GM19351 (cell line): ENCODE measurements around the gene ERC1.
"Not testable (repeated sequence)": the region's sequence is repeated elsewhere in the genome, so short reads cannot be mapped to it uniquely, and the experiment has no call there.

Experiments used
- ATAC-seq: cut with Tn5 transposase; IDR thresholded peaks from one replicate; pipeline ENCODE4 v1.9.1; 2021; ENCODE audit warnings: mild to moderate bottlenecking, moderate library complexity; ENCODE audit not compliant: unreplicated experiment

Gene ERC1

DNA sequence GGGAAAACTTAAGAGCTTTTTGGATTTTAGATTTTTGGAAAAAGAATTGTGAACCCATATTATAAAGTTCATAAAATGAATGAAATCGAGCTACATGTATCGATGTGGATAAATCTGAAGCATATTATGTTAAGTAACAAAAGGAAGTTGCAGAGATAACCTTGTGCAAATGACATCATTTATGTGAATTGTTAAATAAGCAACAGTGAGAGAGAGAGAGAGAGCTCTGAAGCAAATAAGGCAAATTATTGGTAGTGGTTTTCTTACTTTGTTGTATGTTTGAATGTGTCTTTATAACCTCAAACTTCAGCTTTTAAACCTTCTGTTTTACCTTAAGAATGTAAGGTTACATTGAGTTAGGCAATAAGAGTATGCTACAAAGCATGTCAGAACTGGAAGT, 78.8 kb downstream of the ERC1 start:
- ATAC-seq, result no peak

DNA sequence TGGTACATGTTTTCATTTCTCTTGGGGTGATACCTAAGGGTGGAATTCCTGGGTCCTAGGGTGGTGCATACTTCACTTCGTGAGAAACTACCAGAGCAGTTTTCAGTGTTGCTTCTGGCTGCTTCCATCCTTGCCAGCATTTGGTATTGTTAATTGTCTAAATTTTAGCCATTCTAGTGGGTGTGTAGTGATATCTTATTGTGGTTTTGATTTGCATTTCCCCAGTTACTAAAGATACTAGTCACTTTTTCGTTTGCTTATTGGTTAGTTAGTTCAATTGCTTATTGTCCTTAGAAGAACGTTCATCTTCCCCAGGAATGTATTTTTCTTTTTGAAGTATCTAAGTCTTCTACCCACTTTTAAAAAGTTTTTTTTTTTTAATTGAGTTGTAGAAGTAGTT, 80.2 kb downstream of the ERC1 start:
- no peak for ATAC-seq

DNA sequence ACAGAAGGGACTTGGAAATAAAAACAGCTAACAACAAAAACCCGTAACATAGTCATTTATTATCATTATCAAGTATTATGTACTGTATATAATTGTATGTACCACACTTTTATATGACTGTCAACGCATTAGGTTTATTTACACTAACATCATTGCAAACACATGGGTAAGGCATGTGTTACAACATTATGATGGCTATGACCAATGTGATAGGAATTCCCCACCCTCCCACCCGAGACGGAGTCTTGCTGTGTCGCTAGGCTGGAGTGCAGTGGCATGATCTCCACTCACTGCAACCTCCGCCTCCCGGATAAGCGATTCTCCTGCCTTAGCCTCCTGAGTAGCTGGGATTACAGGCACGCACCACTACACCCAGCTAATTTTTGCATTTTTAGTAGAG, 82.6 kb downstream of the ERC1 start:
- ATAC-seq, result no peak

DNA sequence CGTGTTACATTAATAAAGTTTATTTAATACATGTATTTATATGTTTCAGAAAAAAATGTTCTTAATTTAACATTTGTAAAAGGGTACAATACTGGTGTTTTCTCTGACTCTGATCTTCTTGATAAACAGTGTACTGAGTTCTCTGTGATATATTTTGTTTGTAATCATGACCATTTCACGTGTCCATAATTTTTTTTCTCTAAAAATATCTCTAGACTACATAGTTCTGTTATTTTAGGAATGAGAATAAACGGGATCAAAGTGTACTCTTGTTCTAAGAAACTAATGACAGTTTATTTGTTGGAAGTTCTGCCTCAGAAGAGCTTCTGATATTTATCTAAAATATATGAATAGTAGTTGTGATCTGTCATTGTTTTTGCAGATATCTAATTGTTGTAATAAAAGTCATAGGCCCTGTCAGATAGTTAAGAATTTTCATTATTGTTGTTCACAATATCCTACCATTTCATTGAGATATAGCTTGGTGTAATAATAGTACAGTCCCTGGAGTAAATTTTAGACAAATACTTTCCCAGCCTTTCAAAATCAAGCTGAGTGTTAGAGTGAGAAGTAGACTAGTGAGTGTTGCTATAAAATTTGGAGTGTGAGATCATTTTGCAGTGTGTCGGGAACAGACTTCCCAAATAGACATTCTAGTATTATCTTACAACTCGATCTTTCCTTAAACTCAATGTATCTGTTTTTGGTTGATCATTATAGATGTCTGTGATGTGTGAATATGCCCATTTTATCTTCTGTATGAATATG, 86.2 kb downstream of the ERC1 start:
- ATAC-seq, result no peak

DNA sequence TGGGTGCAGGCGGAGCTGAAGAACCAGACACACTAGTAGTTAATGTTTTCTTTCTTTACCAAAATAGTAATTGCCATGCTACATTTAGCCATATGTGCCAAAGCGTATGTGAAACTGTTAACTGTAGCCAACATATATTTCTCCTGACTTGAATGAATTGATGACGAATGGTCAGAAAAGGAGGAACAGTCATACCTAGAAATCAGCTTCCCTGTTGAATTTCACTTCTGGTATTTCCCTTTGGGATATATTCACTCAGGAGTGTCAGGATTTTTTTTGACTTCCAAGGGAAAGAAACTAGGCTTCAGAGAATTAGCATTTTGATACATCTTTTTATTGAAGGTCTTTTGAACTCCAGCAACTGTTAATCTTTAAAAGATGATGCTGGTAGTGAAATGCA, 87.0 kb downstream of the ERC1 start:
- ATAC-seq, result no peak

DNA sequence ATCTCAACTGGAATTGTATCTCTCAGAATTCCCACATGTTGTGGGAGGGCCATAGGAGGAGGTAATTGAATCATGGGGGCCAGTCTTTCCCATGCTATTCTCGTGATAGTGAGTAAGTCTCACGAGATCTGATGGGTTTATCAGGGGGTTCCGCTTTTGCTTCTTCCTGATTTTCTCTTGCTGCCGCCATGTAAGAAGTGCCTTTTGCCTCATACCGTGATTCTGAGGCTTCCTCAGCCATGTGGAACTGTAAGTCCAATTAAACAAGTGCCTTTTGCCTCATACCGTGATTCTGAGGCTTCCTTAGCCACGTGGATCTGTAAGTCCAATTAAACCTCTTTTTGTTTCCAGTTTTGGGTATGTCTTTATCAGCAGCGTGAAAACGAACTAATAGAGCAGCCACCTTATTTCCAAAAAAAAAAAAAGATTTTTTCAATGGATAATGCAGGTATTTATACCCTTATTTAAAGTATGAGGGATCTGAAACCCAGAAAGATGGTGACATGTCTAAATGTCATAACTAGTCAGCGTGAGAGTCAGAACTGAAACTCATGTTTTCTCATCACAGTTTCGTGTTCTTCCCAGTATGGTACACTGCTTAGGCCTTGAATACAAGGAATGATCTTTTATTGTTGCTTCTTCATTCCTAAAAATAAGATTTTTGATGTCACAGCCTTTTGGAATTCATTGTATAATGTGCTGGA, 89.6 kb downstream of the ERC1 start:
- no peak for ATAC-seq

DNA sequence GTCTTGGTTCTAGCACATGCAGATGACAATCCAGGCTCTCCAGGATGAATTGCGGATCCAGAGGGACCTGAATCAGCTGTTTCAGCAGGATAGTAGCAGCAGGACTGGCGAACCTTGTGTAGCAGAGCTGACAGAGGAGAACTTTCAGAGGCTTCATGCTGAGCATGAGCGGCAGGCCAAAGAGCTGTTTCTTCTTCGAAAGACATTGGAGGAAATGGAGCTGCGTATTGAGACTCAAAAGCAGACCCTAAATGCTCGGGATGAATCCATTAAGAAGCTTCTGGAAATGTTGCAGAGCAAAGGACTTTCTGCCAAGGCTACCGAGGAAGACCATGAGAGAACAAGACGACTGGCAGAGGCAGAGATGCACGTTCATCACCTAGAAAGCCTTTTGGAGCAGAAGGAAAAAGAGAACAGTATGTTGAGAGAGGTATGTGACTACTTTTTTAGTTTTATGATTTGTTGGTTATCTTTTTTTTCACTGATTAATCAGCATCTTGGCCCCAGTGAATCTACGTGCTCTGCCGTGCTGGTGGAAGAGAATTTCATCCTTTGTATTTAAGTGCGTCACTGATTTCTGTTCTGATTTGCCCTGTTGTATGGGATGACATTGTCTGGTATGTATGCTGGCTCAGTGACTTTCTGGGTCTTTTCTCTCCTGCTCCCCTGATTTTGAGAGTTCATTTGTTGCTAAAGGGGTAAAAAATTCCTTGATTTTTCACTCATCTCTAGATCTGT, 92.3 kb downstream of the ERC1 start:
- ATAC-seq, result no peak

DNA sequence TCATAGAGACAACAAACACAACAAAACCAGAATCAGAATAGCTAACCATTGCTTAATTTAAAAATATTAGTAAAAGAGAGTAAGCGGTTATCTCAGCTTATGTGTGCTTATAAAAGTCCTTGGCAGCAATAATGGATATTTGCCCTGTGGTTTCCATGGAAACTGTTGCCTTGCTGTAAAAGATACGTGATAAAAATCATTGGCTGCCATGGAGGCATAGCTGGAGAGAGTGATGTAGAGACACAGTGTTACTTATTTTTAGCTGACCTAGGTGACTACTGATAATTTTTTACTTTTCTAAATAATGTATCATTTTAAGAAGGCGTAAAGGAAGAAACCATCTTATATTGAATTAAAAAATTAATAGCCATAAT, 92.9 kb downstream of the ERC1 start:
- ATAC-seq, result no peak

DNA sequence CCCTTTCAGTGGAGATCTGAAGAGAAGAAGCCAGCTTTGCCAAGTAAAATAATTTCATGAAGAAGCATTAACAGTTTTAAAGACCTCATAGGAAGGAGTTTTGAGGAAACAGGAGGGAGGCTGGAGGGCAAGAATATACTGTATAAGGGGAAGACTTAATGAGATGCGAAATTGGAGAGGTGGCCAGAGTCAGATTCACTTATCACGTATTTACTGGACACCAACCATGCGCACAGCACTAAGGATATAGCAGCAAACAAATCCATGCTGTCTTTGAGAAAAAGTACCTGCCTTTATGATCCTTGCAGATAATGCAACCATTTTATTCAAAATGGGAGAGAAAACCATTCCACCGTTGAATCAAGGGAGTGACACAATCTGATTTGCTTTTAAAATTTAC, 100.3 kb downstream of the ERC1 start:
- ATAC-seq, result no peak

DNA sequence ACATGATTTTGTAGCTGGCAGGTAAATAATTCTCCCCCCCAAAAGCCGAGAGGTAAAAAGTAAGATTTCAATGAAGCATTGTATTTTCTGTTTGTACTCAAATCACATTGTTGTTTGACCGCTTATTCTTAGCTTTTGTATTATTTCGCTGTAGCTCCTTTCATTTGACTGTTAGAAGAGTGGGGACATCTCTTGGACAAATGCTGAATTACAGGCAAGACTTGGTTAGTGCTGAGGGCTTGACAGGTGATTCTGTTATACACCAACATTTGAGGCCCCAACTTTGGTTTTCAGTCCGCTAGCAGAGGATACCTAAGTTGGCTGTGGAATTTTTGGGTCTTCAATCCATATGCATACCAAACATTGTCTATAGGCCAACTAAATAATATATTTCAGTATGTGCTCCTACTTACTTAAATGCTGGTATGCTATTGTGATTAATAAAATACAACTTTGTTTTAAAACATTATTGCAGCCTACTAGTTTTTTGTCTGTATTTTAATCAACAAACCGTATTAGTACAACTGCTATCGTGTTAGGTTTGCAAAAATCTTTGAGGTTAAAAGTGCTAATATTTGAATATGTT, 102.2 kb downstream of the ERC1 start:
- ATAC-seq, result no peak

DNA sequence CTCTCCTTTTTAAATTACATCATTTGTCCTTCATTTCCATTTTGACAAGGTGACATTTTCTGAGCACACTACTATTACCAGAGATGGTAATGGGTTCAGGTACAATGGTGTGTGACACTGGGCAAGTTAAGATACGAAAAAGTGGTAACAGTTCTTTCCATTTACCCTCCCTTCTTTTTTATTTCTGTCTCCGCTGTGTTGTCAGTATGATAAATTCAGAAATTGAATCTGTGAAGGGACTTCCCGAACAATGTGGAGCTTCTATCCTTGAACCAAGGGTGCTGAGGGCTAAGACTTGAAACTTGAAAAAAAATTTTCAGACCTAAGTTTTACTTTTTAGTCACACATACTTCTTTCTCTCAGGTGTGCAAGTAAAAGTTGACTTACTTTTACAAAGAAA, 103.7 kb downstream of the ERC1 start:
- ATAC-seq, result no peak

DNA sequence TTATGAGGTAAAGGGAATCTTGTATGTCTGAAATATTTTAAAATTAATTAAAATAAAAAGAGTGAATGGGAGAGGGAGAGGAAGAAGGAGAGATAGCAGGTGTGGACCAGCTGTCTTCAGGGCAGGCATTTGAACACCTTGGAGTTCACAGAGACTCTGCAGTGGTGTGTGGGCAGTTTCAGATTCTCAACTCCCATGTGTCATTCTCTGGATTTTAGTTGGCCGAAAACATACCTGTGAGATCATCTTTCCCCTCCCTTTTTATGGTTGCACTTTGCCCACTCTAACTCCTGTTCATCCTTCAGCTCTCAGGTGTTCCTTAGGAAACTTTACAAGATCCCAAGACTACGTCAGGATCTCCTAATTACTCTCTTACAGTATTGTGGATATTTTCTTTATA, 108.1 kb downstream of the ERC1 start:
- peak; percentile 64 for ATAC-seq

DNA sequence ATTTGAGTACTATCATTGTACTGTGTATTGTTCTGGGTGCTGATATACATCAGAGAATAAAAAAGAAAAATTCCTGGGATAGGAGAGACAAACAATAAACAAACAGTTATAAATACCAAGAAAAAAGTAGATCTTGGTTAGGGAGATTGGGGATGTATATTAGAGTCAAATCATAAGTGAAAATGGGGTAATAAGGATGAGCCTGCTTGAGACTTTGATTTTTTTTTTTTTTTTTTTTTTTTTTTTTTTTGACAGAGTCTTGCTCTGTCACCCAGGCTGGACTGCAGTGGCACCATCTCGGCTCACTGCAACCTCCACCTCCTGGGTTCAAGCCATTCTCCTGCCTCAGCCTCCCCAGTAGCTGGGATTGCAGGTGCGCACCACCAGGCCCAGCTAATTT, 108.6 kb downstream of the ERC1 start:
- not testable (repeated sequence) for ATAC-seq

DNA sequence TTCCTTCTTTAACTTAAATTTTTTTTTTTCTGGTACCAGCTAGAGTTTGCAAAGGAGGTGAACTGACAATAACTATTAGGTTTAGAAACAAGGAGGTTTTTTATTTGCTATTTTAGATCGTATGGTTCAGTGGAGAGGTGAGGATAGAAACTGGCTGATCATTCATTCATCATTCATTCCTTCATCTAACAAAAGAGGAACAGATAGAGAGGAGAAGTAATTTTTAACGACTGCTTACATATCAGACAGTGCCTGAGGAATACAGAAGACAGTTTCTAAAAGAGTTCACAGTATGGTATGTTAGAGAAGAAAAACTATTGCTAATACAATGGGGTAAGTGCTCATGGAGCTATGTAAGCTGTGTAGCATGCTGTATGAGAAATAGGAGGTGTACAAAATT, 111.1 kb downstream of the ERC1 start:
- ATAC-seq, result no peak

DNA sequence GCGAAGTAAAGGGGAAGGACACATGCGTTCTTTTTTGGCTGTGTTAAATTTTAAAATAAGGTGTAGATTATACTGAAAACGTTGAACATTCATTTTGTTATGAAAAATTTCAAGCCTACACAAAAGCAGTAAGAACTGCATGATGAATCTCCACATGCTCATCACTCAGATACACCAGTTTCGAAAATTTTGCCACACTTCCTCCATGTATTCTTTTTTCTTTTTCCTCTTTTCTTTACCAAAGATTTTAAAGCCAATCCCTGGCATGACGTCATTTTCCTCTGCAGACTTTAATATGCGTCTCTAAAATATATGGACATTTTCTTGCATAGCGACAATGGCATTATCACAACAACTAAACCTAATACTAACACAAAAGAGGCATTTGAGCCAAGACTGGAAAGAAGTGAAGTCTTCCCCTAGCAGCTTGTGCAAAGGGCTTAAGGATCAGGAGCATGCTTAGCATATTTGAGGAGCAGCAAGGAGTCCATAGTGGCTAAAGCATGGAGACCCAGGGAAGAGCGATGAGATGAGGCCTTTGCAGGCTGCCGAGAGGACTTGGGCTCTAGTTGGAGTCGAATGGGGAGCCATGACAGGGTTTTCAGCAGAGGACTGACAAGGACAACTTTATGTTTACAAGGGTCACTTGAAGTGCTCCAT, 111.9 kb downstream of the ERC1 start:
- no peak for ATAC-seq

DNA sequence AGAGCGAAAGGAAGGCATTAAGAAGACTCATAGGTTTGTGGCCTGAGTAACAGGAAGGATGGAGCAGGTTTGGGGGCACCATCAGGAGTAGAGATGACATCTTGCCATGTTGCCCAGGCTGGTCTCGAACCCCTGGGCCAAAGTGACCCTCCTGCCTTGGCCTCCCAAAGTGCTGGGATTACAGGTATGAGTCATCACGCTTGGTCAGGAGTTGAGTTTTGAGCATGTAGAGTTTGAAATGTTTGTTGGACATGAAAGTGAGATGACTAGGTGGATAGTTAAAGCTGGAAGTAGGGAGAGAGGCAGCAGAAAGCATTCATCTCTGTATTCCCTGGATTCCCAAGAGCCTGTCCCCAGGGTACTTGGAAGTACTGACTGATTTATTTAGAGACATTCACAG, 112.6 kb downstream of the ERC1 start:
- ATAC-seq, result no peak

DNA sequence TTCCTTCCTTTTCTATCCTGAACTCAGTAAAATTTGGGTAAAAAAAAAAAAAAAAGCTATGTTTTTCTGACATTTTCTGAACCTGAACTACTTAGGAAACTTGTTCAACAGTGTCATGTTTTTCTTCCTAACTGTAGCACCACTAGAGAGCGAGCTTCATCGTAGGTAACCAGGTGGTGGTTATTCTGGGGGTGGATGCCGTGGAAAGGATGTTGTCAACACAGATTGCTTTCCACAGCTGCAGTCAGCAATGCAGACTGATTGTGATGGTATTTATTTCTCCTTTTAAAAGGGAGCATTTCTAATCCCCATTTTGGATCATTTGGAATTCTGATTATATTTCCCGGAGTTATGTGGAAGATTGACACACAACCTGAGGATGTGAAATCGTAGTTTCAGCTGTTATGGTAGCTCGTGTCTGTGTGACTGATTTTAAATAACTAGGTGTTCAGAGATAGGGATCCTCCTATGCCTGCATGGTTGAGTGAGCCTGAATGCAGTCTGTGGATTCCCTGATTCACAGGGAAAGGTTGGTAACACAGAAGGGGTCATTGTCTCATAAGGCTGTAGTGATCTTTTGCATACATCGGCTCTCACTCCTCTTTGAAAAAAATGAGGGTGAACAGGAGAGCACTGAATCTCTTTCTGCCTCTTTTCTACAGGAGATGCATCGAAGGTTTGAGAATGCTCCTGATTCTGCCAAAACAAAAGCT, 113.2 kb downstream of the ERC1 start:
- no peak for ATAC-seq

DNA sequence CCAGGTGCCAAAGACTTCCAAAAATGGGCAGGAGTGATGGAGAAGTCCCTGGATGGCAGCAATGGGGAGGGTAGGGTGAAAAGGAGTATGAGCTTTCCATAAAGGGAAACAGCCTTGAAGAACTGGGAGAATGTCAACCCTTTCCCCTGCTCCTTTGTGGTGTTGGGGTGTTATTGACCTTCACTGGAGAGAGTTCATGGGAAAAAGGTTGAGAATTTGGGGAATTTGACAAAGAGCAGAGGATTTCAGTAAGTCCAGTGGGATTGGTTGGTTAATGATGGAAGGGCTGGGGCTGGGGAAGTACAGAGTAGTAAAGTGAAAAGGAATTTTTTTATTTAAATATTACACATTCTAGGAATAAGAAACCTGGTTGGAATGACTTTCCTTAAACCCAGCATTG, 116.6 kb downstream of the ERC1 start:
- no peak for ATAC-seq

DNA sequence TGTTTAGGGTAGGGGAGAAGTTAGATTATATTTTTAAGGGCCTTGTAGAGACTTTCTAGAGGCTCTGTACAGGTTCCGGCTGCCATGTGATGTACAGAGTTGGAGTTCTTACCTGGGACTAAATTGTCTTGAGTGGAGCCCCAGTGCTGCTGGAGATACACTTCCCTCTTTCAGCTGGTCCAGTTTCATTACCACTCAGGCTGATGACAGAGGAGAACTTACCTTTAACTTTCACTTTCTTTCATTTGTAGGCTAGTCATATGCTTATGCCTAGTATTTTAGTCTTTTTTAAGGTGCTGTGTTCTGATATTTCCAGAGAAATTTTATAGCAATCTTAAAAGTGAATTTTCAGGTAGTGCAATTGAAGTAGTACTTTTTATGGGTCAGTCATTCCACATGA, 117.3 kb downstream of the ERC1 start:
- ATAC-seq, result peak; percentile 87

DNA sequence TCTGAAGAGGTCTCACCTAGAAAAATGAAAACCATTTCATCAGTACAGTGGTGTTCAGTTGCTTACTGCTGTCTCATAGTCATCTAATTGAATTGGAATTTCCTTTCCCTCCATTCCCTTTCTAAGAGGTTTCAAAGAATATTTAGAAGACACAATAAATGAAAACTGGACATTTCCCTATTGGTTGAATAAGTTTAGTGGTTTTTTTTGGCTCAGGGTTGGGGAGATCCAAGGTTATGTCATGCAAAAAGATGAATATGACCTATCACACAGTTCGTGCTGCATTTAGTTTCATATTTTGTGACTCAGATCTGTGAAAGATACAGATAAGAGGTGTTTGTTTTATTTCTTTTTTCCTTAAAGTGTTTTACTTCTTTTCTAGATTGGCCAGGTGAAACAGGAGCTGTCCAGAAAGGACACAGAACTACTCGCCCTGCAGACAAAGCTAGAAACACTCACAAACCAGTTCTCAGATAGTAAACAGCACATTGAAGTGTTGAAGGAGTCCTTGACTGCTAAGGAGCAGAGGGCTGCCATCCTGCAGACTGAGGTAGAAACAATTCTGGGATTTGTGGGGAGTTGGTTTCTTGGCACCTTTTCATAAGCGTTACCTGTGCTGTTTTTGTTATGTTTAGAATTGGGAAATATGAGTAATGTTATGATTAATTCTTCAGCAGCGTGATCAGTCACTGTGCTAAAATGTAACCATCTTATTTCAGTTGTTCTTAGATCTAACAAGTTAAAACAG, 124.6 kb downstream of the ERC1 start:
- ATAC-seq, result no peak
